ENCODE data around the gene ZNF568. TPM values are rescaled to one million over a fixed set of nuclear protein-coding genes. Genes with fewer than 3 reads are reported as not detected.

The ZNF568 gene
- total RNA-seq, 1 donor from 2014 or later = 7.2 TPM

GRCh38 chr19:36987091-36987490 lies 71.0 kb downstream of the ZNF568 start:
- intact Hi-C loops (cut with DNase I) = no loop called here
- ATAC-seq (ENCODE audit: poor library complexity) (no peak), DNase-seq (no peak)

GRCh38 chr19:36997152-36997842 lies 81.2 kb downstream of the ZNF568 start:
- no peak for DNase-seq
- no peak for ATAC-seq (ENCODE audit: poor library complexity)
- intact Hi-C loops (cut with DNase I) = no loop called here

DNA sequence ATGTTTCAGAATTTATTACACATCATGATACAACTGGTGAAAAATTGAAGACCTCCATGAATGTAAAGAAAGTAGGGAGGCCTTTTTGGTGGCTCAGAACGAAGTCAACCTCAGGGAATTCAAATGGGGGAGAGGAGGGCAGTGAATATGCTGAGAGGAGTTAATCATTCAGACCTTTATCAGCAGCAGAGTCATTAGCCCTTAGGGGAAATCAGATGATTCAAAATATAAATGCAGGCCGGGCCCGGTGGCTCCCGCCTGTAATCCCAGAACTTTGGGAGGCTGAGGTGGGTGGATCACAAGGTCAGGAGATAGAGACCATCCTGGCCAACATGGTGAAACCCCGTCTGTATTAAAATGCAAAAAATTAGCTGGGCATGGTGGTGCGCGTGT lies 81.7 kb downstream of the ZNF568 start:
- intact Hi-C loops (cut with DNase I) = no loop called here
- ATAC-seq (ENCODE audit: poor library complexity) = no peak

DNA sequence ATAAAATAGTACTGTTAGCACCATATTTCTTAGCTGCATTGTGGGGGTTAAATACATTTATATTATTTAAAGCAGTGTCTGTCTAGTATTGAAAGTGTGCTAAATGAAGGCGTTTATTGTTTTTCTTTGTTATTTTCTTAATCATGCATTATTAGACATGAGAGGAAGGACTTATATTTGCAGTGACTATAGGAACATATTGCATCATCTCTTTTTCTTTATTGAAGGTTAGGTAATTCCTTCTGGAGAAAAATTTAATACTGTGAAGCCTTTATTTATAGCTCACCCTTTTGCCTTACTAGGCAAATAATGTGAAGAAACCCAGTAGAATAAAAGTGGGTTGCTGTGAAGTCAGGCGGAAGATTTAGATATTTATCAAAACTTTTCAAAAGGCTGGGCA lies 83.2 kb downstream of the ZNF568 start:
- ATAC-seq (ENCODE audit: poor library complexity) (no peak), DNase-seq (no peak)
- intact Hi-C loops (cut with DNase I) = no loop called here

More for the DNA sequence above, 81.7 kb downstream of the ZNF568 start:
- no peak for DNase-seq

DNA sequence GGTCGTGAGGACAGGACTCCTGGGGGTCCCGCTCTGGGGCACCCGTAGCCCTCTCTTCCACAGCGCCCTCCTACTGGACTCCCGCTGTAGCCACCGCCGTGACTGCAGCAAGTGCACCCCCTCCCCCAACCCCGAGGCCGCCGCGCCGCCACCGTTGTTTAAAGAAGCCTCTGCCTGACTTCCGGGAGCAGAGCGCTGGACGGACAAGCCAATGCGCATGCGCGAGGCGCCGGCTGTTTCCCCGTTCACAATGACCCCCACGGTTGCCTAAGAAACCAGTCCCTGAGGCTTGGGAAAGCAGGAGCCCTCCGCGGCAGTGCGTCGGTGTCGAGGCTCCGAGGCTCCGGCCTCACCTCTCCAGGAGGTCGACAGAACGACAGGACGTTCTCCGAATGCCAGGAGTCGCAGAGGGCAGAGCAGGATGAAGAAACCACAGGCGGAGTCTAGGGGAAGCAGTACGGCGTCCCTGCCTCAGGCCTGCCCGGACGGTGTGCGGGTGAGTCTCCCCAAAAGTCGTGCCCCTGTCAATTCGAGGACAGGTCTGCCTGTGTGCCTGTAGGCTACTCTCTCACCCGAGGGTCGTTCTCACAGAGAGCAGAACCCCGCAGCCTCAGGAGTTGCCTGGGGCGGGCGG lies 91.6 kb downstream of the ZNF568 start:
- intact Hi-C loops (cut with DNase I) = loop anchor here (10.0 kb wide), 1 partner anchor 67 kb away; the partner anchor contains the start of gene ZNF420
- DNase-seq (peak; percentile 89), ATAC-seq (ENCODE audit: poor library complexity) (peak; percentile 96)

DNA sequence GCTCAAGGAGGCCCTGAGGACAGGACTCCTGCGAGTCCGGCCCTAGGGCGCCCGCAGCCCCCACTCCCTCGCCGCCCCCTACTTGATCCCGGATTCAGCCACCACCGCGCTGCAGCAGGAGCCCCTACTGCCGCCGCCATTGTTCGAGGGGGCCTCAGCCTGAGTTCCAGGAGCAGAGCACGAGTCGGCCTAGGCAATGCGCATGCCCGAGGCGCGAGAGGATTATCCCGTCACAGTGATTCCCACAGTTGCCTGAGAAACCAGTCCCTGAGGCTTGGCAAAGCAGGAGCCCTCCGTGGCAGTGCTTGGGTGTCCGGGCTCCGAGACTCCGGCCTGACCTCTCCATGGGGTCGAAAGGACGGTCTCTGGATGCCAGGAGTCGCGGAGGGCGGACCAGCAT lies 93.7 kb downstream of the ZNF568 start:
- no peak for ATAC-seq (ENCODE audit: poor library complexity)
- no peak for DNase-seq
- intact Hi-C loops (cut with DNase I) = loop anchor here (10.0 kb wide), 1 partner anchor 65 kb away; the partner anchor contains the start of gene ZNF420

DNA sequence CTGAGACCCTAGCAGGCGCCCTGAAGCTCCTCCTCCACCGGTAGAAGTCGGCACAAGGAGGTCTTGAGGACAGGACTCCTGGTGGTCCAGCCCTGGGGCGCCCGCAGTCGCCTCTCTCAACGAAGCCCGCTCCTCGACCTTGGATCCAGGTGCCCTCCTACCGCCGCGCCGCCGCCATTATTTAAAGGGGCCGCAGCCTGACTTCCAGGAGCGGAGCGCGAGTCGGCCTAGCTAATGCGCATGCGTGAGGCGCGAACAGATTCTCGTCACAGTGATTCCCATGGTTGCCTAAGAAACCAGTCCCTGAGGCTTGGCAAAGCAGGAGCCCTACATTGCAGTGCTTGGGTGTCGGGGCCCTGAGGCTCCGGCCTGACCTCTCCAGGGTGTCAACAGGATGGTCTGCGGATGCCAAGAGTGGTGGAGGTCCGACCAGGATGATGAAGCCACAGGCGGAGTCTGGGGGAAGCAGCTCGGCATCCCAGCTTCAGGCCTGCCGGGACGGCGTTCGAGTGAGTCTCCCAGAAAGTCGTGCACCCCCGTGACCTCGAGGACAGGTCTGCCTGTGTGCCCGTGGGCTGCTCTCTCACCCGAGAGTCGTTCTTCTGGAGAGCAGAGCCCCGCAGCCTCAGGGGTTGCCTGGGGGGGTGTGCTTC lies 96.1 kb downstream of the ZNF568 start:
- intact Hi-C loops (cut with DNase I) = no loop called here

GRCh38 chr19:37014456-37014855 lies 98.3 kb downstream of the ZNF568 start:
- no peak for DNase-seq
- intact Hi-C loops (cut with DNase I) = no loop called here

More for the DNA sequence above, 96.1 kb downstream of the ZNF568 start:
- ATAC-seq (ENCODE audit: poor library complexity) (no peak), DNase-seq (no peak)

GRCh38 chr19:37045140-37045539 lies 129.0 kb downstream of the ZNF568 start:
- intact Hi-C loops (cut with DNase I) = no loop called here
- ATAC-seq (ENCODE audit: poor library complexity) (no peak), DNase-seq (no peak)

More at GRCh38 chr19:37014456-37014855, 98.3 kb downstream of the ZNF568 start:
- ATAC-seq (ENCODE audit: poor library complexity) = no peak

Other genes with a start within 250 kb of the ZNF568 start
- gene ZNF461, start 249.5 kb upstream of the ZNF568 start, total RNA-seq = 5.6 TPM
- gene ZNF567, start 228.7 kb upstream of the ZNF568 start, total RNA-seq = 3.1 TPM
- gene ZNF850, start 143.5 kb upstream of the ZNF568 start, total RNA-seq = 3.7 TPM
- gene ZNF790, start 77.9 kb upstream of the ZNF568 start, total RNA-seq = 9.8 TPM
- gene ZNF345, start 65.5 kb upstream of the ZNF568 start, total RNA-seq = 2.4 TPM
- gene ZNF829, start within 50 bp of the ZNF568 start, total RNA-seq = 1.8 TPM
- 8.5 TPM for gene ZNF420, start 162.1 kb downstream of the ZNF568 start, total RNA-seq

Data from Right ventricle myocardium superior (tissue), 1 donor.